Measurements from ENCODE around the gene ERI3. TPM values are rescaled to one million over a fixed set of nuclear protein-coding genes. Genes with fewer than 3 reads are reported as not detected.

Gene ERI3
- total RNA-seq, 8 experiments from 2014 or later = 58.1 to 101 (median 78.5) TPM

GRCh38 chr1:44240802-44241671, 114.0 kb downstream of the ERI3 start:
- 15 to 100% (median 73%) methylated on average over 1 to 6 of the region's 9 CpGs; no CpG with 5 or more reads in 5 of the 10 experiments for WGBS, 10 experiments
- ATAC-seq (replicated peaks in 6 of 8) = peak in 3 of 8 experiments; percentile 7 to 30 (median 15)
- in situ Hi-C loops (cut with MboI; ENCODE audit: low pct_unique_long_range_greater_than_20kb in 2 of 9, low sequenced_read_pairs in 9 of 9, unreplicated experiment in 9 of 9) = no loop called here
- Histone ChIP-seq H3K4me1 (replicated peaks in 1 of 2) (peaks cover 69 to 79% of the 10 kb centered on the region in 2 donors), H3K4me3 (no peak overlapping the region), H3K27ac (peak overlapping the region; percentile 48 to 86)

DNA sequence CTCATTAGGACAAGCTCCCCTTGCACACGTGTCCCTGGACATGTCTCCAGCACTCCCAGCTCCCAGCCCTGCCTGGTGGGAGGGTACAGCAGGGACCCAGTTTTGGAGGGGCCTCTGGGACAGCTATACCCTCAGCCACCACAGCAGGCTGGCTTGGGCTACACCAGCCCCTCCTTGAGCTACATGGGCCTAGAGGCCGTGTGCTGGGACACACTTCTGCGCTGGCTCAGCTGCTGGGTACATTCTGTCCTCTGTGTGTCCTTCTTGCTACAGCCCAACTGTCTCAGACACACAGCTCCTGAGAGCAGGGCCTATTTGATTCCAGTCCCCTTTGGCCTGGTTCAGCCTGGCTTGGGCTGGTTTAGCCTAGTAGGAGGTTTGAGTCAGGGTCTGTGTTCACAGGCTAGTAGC, 115.1 kb downstream of the ERI3 start:
- H3K4me3 ChIP-seq = no peak overlapping the region
- peaks cover 66 to 73% of the 10 kb centered on the region in 2 donors for H3K4me1 ChIP-seq (replicated peaks in 1 of 2)
- peak overlapping the region; percentile 48 to 86 for H3K27ac ChIP-seq
- peak in 7 of 8 experiments; percentile 18 to 53 (median 34) for ATAC-seq (replicated peaks in 6 of 8)
- in situ Hi-C loops (cut with MboI; ENCODE audit: low pct_unique_long_range_greater_than_20kb in 2 of 9, low sequenced_read_pairs in 9 of 9, unreplicated experiment in 9 of 9) = no loop called here
- WGBS, 10 experiments = 35 to 80% (median 40%) methylated on average over 1 to 3 of the region's 3 CpGs; no CpG with 5 or more reads in 7 of the 10 experiments

- Histone ChIP-seq H3K4me1 (replicated peaks in 1 of 2) (peaks cover 62 to 68% of the 10 kb centered on the region in 2 donors), H3K4me3 (no peak overlapping the region), H3K27ac (peak overlapping the region; percentile 48 to 86)
- in situ Hi-C loops (cut with MboI; ENCODE audit: low pct_unique_long_range_greater_than_20kb in 2 of 9, low sequenced_read_pairs in 9 of 9, unreplicated experiment in 9 of 9) = no loop called here
- peak; percentile 2 to 65 (median 12) for ATAC-seq (replicated peaks in 6 of 8)
- 0 to 100% (median 40%) methylated on average over 1 to 4 of the region's 8 CpGs; no CpG with 5 or more reads in 6 of the 10 experiments for WGBS, 10 experiments
Measured at GRCh38 chr1:44239331-44239960, 115.6 kb downstream of the ERI3 start.

GRCh38 chr1:44238660-44239059, 116.4 kb downstream of the ERI3 start:
- ATAC-seq (replicated peaks in 6 of 8) = no peak
- in situ Hi-C loops (cut with MboI; ENCODE audit: low pct_unique_long_range_greater_than_20kb in 2 of 9, low sequenced_read_pairs in 9 of 9, unreplicated experiment in 9 of 9) = no loop called here
- no peak overlapping the region for H3K4me3 ChIP-seq
- peaks cover 62 to 67% of the 10 kb centered on the region in 2 donors for H3K4me1 ChIP-seq (replicated peaks in 1 of 2)
- 68 to 83% (median 70%) methylated on average over 2 to 3 of the region's 4 CpGs; no CpG with 5 or more reads in 7 of the 10 experiments for WGBS, 10 experiments
- peak overlapping the region in 1 of 2 donors; percentile 86 for H3K27ac ChIP-seq

DNA sequence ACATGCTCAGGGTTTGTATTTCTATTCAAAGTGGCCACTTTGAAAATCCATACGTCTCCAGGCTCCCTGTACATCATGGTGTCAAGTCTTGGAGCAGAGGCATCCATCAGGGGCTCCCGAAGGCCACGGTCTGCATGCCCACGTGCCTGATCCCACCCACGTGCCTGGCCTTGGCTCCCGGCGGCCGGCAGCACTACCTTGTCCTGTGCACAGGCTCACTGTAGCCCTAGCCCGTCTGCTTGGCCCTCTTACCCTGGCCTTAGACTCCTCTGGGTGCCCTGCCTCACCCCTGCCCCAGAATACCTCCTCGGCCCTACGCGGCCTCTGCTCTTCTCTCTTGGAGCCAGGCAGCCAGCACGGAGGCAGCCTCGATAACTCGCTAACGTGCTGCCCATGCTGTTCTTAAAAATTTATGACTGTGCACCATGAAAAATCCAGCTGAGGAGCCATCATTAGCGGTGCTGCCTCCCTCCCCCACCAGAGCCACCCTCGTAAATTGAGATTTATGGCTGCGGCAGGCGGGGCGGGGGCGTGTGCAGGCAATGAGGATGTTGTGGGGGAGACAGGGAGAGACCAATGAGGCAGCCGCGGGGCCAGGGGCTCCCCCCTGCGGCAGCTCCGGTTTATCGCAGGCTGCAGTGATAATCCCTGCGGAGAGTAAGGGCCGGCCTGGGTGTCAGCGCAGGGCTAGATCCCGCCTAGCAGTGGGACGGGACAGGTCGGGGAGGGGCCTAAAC, 117.2 kb downstream of the ERI3 start:
- ATAC-seq (replicated peaks in 6 of 8) = peak in 7 of 8 experiments; percentile 61 to 92 (median 82)
- Histone ChIP-seq H3K27ac (peak overlapping the region; percentile 63 to 86), H3K4me3 (no peak overlapping the region), H3K4me1 (replicated peaks in 1 of 2) (peaks cover 57 to 60% of the 10 kb centered on the region in 2 donors)
- WGBS, 10 experiments = 24 to 100% (median 47%) methylated on average over 1 to 14 of the region's 33 CpGs; no CpG with 5 or more reads in 4 of the 10 experiments
- in situ Hi-C loops (cut with MboI; ENCODE audit: low pct_unique_long_range_greater_than_20kb in 2 of 9, low sequenced_read_pairs in 9 of 9, unreplicated experiment in 9 of 9) = no loop called here

DNA sequence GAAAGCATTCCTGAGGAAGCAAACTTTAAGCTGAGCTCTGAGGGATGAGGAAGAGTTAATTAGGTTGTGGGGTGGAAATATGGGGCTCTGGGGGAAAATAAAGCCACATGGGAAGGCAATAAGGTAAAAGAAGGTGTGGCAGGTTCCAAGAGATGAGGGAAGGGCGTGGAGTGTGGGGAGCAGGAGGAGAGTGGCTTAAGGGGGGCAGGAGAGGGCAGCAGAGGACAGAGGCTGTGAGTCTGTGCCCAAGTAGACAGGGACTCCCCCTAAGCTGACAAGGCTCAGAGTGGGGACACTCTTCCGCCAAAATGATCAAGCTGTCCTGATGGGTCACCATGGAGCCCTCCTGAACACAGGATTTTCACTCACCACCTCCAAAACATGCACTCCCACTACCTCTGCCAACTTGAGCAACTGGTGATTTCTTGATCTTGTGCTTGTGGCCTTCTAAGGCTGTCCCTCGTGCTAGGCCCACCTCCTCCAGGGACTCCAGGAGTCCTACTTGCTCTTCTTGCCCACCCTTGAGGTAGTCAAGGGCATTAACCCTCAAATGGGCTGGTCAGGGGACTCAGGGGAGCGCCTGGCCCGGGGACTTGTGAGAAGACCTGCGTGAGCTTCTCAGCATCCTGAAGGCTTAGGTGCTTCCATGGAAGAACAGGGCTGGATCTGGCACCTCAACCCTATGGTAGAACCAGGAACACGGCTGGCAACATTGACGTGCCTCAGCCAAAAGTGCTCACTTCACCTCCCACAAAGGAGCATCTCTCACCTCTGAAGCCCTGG, 118.4 kb downstream of the ERI3 start:
- Histone ChIP-seq H3K4me3 (no peak overlapping the region), H3K27ac (no peak overlapping the region), H3K4me1 (replicated peaks in 1 of 2) (peaks cover 45 to 48% of the 10 kb centered on the region in 2 donors)
- no peak for ATAC-seq (replicated peaks in 6 of 8)
- WGBS, 10 experiments = 50 to 100% (median 96%) methylated on average over 1 to 7 of the region's 8 CpGs; no CpG with 5 or more reads in 3 of the 10 experiments
- in situ Hi-C loops (cut with MboI; ENCODE audit: low pct_unique_long_range_greater_than_20kb in 2 of 9, low sequenced_read_pairs in 9 of 9, unreplicated experiment in 9 of 9) = no loop called here

- in situ Hi-C loops (cut with MboI; ENCODE audit: low pct_unique_long_range_greater_than_20kb in 2 of 9, low sequenced_read_pairs in 9 of 9, unreplicated experiment in 9 of 9) = no loop called here
- no peak overlapping the region for H3K4me3 ChIP-seq
- 80 to 100% (median 92%) methylated on average over 1 to 5 of the region's 5 CpGs; no CpG with 5 or more reads in 5 of the 10 experiments for WGBS, 10 experiments
- H3K4me1 ChIP-seq (replicated peaks in 1 of 2) = peaks cover 36 to 43% of the 10 kb centered on the region in 2 donors
- H3K27ac ChIP-seq = no peak overlapping the region
- ATAC-seq (replicated peaks in 6 of 8) = no peak
Measured at GRCh38 chr1:44235808-44236207, 119.2 kb downstream of the ERI3 start.

DNA sequence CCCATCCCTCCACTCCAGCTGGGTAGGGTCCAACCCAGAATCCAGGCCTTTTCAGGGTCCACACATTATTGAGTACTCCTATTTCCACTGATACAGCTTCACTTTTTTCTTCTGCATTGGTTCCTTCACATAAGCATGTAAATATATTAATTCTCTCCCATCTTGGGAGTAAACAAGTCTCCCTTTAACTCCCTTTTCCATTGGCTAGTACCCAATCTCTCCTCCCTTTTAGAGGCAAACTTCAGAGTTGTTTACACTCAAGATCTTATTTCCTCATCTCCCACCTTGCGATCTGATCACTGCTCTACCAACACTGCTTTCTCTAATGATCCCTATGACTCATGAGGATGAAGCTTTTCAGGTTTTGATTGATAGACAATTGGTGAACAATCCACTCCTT, 121.5 kb downstream of the ERI3 start:
- in situ Hi-C loops (cut with MboI; ENCODE audit: low pct_unique_long_range_greater_than_20kb in 2 of 9, low sequenced_read_pairs in 9 of 9, unreplicated experiment in 9 of 9) = no loop called here
- WGBS, 10 experiments = 50 to 100% (median 100%) methylated on average over 1 of the region's 1 CpG
- no peak overlapping the region for H3K27ac ChIP-seq
- H3K4me1 ChIP-seq (replicated peaks in 1 of 2) = peaks cover 24 to 42% of the 10 kb centered on the region in 2 donors
- no peak for ATAC-seq (replicated peaks in 6 of 8)
- H3K4me3 ChIP-seq = no peak overlapping the region

DNA sequence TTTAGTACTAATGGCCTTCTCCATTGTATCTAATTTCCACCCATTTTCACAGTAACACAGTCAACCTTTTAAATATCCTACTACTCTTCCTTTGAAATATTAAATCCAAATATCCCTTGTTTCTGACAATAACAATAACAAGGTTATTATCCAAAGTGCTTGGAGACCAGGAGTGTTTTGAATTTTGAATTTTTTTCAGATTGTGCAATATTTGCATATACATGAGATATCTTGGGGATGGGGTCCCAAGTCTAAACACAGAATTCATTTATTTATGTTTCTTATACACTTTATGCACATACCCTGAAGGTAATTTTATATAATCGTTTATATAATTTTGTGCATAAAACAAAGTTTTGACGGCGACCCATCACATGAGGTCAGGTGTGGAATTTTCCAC, 124.3 kb downstream of the ERI3 start:
- no peak for ATAC-seq (replicated peaks in 6 of 8)
- 21 to 100% (median 88%) methylated on average over 1 to 3 of the region's 3 CpGs; no CpG with 5 or more reads in 2 of the 10 experiments for WGBS, 10 experiments
- Histone ChIP-seq H3K27ac (no peak overlapping the region), H3K4me3 (no peak overlapping the region), H3K4me1 (replicated peaks in 1 of 2) (peaks cover 10 to 26% of the 10 kb centered on the region in 2 donors)
- in situ Hi-C loops (cut with MboI; ENCODE audit: low pct_unique_long_range_greater_than_20kb in 2 of 9, low sequenced_read_pairs in 9 of 9, unreplicated experiment in 9 of 9) = no loop called here

DNA sequence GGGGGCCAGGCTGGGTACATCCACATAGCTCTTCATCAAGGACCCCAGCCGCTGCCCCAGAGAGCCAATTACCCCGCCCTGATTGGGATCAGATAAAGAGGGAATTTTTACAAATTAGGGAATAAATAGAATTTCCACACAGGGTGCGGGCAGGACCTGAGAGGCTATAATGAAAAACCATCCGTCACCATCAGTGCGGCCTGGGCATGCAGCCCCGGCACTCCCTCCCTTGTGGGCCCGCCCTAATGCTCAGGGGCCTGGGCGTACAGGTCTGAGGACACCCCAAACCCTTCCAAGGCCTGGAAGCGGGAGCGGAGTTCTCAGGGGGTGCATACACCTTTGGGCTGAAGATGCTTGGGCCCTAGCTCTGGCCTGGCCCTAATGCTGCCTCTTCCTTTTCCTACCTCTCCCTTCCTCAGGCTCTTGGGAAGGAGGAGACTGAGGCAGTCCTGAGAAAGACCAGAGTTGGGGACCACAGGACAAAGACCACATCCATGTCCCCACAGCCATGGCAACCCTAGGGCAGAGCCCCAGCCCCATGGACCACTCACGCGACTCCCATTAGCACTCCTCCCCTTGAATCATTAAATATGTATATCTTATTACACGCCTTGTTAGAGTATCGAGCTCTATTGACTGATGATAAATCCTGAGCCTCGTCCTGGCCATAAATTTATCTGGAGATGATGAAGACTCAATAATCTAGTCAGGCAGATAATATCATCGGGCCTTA, 125.5 kb downstream of the ERI3 start:
- ATAC-seq (replicated peaks in 6 of 8) = peak in 4 of 8 experiments; percentile 47 to 68 (median 64)

DNA sequence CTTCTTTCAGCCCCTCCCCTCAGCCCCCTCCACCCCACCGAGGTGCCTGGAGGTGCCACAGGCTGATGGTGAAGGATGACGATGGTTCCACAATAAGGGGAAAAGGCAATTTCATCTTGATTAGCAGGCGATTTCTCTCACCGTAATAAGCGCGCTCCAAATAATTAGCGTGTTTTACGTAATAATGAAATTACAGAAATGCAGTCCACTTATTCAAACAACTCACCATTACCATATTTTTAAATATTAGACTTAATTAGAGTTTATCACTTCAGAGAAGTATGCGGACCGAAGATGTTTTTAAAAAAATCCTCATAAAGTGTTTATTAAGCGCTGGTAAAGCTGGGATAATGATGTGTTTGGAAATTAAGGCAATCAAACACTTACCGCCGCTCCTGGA, 126.8 kb downstream of the ERI3 start:
- ATAC-seq (replicated peaks in 6 of 8) = no peak
- 94 to 100% (median 98%) methylated on average over 1 to 12 of the region's 13 CpGs; no CpG with 5 or more reads in 2 of the 10 experiments for WGBS, 10 experiments
- Histone ChIP-seq H3K4me3 (no peak overlapping the region), H3K27ac (no peak overlapping the region), H3K4me1 (replicated peaks in 1 of 2) (peaks cover 21 to 38% of the 10 kb centered on the region in 2 donors)
- in situ Hi-C loops (cut with MboI; ENCODE audit: low pct_unique_long_range_greater_than_20kb in 2 of 9, low sequenced_read_pairs in 9 of 9, unreplicated experiment in 9 of 9) = loop anchor here in 2 of 9 experiments (10.0 kb wide), 1 partner anchor 427 kb away; no protein-coding TSS in a partner anchor

More for the DNA sequence above, 125.5 kb downstream of the ERI3 start:
- peaks cover 10 to 26% of the 10 kb centered on the region in 2 donors for H3K4me1 ChIP-seq (replicated peaks in 1 of 2)
- H3K4me3 ChIP-seq = no peak overlapping the region
- 67 to 93% (median 88%) methylated on average over 2 to 13 of the region's 16 CpGs; no CpG with 5 or more reads in 1 of the 10 experiments for whole genome bisulfite sequencing, 10 experiments
- in situ Hi-C loops (cut with MboI; ENCODE audit: low pct_unique_long_range_greater_than_20kb in 2 of 9, low sequenced_read_pairs in 9 of 9, unreplicated experiment in 9 of 9) = loop anchor here in 2 of 9 experiments (10.0 kb wide), 1 partner anchor 425 kb away; no protein-coding TSS in a partner anchor
- H3K27ac ChIP-seq = peak overlapping the region in 1 of 2 donors; percentile 38
